ENCODE measurements around the gene MCRS1.
"Not testable (repeated sequence)": the region's sequence is repeated elsewhere in the genome, so short reads cannot be mapped to it uniquely, and the experiment has no call there.

- TF ChIP-seq POLR2AphosphoS5, POLR2A (IDR thresholded peaks at IDR 0.05; ENCODE audit: low read depth, low read length): not testable (repeated sequence)
Observed at GRCh38 chr12:49534122-49534521, 33.8 kb downstream of the MCRS1 start.
